AG08396 (cell line): ENCODE data around the gene ARIH1.
A peak's percentile ranks its signal among the peaks of the same experiment; 100 is the strongest.

Experiments used
- DNase-seq: peaks from one replicate; pipeline ENCODE4 v3.0.0; 2012; ENCODE audit warnings: low spot score, mixed read lengths

ARIH1 gene

GRCh38 chr15:72487070-72487797 is 13.1 kb downstream of the ARIH1 start:
- peak; percentile 4 for DNase-seq

GRCh38 chr15:72488558-72488957 is 14.4 kb downstream of the ARIH1 start:
- DNase-seq, result no peak

GRCh38 chr15:72489943-72490554 is 15.9 kb downstream of the ARIH1 start:
- DNase-seq, result no peak

GRCh38 chr15:72491768-72492167 is 17.6 kb downstream of the ARIH1 start:
- peak; percentile 54 for DNase-seq

GRCh38 chr15:72492733-72493132 is 18.6 kb downstream of the ARIH1 start:
- DNase-seq, result no peak

GRCh38 chr15:72493220-72493619 is 19.1 kb downstream of the ARIH1 start:
- no peak for DNase-seq

- DNase-seq, result no peak
Measured at GRCh38 chr15:72495007-72495406, 20.9 kb downstream of the ARIH1 start.

GRCh38 chr15:72496783-72497182 is 22.7 kb downstream of the ARIH1 start:
- no peak for DNase-seq

- DNase-seq, result no peak
Measured at GRCh38 chr15:72497402-72497801, 23.3 kb downstream of the ARIH1 start.

- DNase-seq, result no peak
Measured at GRCh38 chr15:72502220-72502809, 28.2 kb downstream of the ARIH1 start.

- DNase-seq, result no peak
Measured at GRCh38 chr15:72503147-72503546, 29.0 kb downstream of the ARIH1 start.

GRCh38 chr15:72507402-72508092 is 33.4 kb downstream of the ARIH1 start:
- no peak for DNase-seq

- no peak for DNase-seq
Measured at GRCh38 chr15:72509484-72509883, 35.4 kb downstream of the ARIH1 start.

- peak; percentile 5 for DNase-seq
Measured at GRCh38 chr15:72511536-72511935, 37.4 kb downstream of the ARIH1 start.

- DNase-seq, result no peak
Measured at GRCh38 chr15:72515591-72516389, 41.7 kb downstream of the ARIH1 start.

GRCh38 chr15:72516777-72517176 is 42.6 kb downstream of the ARIH1 start:
- DNase-seq, result no peak

- DNase-seq, result no peak
Measured at GRCh38 chr15:72521682-72522081, 47.6 kb downstream of the ARIH1 start.

GRCh38 chr15:72532991-72533601 is 59.0 kb downstream of the ARIH1 start:
- no peak for DNase-seq

- no peak for DNase-seq
Measured at GRCh38 chr15:72534523-72534922, 60.4 kb downstream of the ARIH1 start.

- DNase-seq, result no peak
Measured at GRCh38 chr15:72535911-72536310, 61.8 kb downstream of the ARIH1 start.

- no peak for DNase-seq
Measured at GRCh38 chr15:72536506-72536905, 62.4 kb downstream of the ARIH1 start.

- DNase-seq, result no peak
Measured at GRCh38 chr15:72538931-72539330, 64.8 kb downstream of the ARIH1 start.
